Measurements from ENCODE around the gene EDC4.
"Not testable (repeated sequence)": the region's sequence is repeated elsewhere in the genome, so short reads cannot be mapped to it uniquely, and the experiment has no call there.

The EDC4 gene

GRCh38 chr16:67872631-67873434 is at the start of gene EDC4:
TSS of gene EDC4 (plus strand) at chr16:67873052. CDS start at chr16:67873262, 210 bp downstream.
- in situ Hi-C loops (cut with MboI; ENCODE audit: low sequenced_read_pairs) = no loop called here

GRCh38 chr16:67825119-67825518 is 47.7 kb upstream of the EDC4 start:
- in situ Hi-C loops (cut with MboI; ENCODE audit: low sequenced_read_pairs) = no loop called here

DNA sequence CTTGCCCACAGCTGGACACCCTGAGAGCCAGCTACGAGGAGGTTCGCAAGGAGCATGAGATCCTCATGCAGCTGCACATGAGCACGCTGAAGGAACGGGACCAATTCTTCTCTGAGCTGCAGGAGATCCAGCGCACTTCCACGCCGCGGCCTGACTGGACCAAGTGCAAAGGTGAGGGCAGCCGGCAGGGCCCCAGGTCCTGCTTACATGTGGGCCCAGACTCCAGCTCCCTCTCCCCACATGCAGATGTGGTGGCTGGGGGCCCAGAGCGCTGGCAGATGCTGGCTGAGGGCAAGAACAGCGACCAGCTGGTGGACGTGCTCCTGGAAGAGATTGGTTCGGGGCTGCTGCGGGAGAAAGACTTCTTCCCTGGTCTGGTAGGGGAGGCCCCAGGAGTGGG is 46.9 kb upstream of the EDC4 start:
- in situ Hi-C loops (cut with MboI; ENCODE audit: low sequenced_read_pairs) = no loop called here

GRCh38 chr16:67828651-67829050 is 44.2 kb upstream of the EDC4 start:
- in situ Hi-C loops (cut with MboI; ENCODE audit: low sequenced_read_pairs) = no loop called here

- in situ Hi-C loops (cut with MboI; ENCODE audit: low sequenced_read_pairs) = no loop called here
Measured at GRCh38 chr16:67833030-67833414, 39.8 kb upstream of the EDC4 start.

DNA sequence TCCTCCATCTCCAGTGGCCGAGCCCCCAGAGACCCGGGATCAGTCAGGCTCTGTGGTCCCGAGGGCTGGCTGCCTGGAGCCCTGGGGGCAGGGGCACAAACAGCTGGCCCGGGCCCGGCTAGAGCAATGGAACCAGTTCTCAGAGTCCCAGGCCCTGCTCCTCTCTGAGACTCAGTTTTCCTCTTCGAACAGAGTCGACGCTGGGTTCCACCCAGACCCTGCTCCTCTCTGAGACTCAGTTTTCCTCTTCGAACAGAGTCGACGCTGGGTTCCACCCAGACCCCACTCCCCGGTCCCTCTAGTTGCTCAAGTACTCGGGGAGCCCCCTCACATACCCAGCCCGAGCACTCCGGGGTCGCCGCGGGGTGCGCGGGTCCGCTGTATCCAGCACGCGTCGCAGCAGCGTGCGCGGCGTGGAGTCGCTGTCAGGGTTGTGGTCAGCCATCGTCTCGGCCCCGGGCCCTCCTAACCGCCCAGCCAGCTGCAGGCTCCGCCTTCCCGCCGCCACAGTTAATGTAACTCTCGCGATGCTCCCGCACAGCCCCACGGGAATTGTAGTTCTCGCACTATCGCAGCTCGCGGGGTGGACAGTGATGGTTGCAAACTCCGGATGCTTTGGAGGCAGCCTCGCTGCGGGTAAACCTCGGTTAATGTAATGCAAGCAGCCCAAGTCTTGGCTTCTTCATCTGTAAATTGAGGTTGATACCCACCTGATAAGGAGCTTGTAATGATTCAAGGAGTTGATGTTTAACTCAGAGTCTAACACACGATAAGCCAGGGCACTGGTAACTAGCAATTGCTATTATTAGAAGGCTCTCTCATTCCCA is 39.2 kb upstream of the EDC4 start:
- in situ Hi-C loops (cut with MboI; ENCODE audit: low sequenced_read_pairs) = no loop called here

DNA sequence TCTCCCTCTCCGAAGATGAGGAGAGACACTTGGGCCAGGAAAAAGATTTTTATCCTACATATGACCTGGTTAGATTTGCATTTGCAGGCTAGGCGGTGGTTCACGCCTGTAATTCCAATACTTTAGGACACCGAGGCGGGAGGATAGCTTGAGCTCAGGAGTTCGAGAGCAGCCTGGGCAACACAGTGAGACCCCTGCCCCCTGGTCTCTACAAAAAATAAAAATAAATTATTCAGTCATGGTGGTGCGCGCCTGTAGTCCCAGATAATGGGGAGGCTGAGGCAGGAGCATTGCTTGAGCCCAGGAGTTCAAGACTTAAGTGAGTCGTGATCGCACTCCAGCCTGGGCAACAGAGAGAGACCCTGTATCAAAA is 38.6 kb upstream of the EDC4 start:
- in situ Hi-C loops (cut with MboI; ENCODE audit: low sequenced_read_pairs) = no loop called here

DNA sequence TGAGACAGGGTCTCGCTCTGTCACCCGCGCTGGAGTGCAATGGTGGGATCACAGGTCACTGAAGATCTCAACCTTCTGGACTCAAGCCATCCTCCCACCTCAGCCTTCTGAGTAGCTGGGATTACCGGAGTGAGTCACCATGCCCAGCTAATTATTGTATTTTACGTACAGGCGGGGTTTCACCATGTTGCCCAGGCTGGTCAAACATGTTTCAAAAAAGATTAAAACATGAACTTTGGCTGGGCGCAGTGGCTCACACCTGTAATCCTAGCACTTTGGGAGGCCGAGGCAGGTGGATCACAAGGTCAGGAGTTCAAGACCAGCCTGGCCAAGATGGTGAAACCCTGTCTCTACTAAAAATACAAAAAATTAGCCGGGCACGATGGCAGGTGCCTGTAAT is 35.7 kb upstream of the EDC4 start:
- in situ Hi-C loops (cut with MboI; ENCODE audit: low sequenced_read_pairs) = not testable (repeated sequence)

- in situ Hi-C loops (cut with MboI; ENCODE audit: low sequenced_read_pairs) = no loop called here
Measured at GRCh38 chr16:67837811-67838210, 35.0 kb upstream of the EDC4 start.

DNA sequence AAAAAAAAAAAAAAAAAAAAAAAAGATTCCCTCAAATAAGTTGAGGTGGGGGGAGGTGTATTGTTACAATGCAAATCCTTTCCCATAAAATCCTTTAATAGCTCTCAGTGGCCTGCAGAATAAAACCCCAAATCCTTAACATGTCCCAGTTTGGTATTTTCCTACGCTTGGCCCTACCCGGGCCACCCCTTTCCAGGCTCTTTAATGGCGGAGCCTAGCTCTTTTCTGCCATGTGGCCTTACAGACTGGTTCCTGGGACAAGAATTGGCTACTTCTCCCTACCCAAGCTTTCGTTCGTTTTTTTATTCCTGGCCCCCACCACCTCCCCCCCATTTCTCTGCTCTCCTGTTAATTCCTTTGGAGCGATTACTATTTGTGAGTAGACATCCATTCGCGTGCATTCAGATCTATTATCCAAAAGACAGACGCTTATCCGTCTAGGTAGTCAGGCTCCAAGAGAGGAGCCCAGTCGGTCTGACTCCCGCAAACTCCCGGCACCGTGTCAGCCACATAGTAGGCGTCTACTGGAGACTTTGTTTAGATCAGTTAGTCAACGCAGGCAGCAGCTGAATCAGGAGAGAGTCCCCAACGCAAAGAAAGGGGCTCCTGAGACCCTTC is 31.5 kb upstream of the EDC4 start:
- in situ Hi-C loops (cut with MboI; ENCODE audit: low sequenced_read_pairs) = no loop called here

GRCh38 chr16:67841816-67842508 is 30.9 kb upstream of the EDC4 start, which contains the start of gene THAP11:
TSS of gene THAP11 (plus strand) at chr16:67842320. CDS start at chr16:67842555, 235 bp downstream.
- in situ Hi-C loops (cut with MboI; ENCODE audit: low sequenced_read_pairs) = no loop called here

DNA sequence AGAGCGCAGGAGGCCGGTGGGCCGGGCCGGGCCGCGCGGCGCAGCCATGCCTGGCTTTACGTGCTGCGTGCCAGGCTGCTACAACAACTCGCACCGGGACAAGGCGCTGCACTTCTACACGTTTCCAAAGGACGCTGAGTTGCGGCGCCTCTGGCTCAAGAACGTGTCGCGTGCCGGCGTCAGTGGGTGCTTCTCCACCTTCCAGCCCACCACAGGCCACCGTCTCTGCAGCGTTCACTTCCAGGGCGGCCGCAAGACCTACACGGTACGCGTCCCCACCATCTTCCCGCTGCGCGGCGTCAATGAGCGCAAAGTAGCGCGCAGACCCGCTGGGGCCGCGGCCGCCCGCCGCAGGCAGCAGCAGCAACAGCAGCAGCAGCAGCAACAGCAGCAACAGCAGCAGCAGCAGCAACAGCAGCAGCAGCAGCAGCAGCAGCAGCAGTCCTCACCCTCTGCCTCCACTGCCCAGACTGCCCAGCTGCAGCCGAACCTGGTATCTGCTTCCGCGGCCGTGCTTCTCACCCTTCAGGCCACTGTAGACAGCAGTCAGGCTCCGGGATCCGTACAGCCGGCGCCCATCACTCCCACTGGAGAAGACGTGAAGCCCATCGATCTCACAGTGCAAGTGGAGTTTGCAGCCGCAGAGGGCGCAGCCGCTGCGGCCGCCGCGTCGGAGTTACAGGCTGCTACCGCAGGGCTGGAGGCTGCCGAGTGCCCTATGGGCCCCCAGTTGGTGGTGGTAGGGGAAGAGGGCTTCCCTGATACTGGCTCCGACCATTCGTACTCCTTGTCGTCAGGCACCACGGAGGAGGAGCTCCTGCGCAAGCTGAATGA is 30.1 kb upstream of the EDC4 start:
- in situ Hi-C loops (cut with MboI; ENCODE audit: low sequenced_read_pairs) = no loop called here

DNA sequence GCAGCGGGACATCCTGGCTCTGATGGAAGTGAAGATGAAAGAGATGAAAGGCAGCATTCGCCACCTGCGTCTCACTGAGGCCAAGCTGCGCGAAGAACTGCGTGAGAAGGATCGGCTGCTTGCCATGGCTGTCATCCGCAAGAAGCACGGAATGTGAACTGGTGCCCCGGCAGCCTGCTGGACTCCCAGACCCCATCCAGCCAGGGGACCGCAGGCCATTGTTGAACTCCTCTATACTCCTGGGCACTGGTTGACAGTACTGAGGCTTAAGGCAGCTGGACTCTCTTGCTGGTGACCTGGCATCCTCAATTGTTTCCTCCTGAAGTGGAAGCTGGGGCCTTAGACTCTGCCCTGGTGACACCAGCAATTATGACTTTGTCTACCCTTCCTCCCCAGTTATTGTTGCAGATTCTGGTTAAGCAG is 29.5 kb upstream of the EDC4 start:
- in situ Hi-C loops (cut with MboI; ENCODE audit: low sequenced_read_pairs) = no loop called here

DNA sequence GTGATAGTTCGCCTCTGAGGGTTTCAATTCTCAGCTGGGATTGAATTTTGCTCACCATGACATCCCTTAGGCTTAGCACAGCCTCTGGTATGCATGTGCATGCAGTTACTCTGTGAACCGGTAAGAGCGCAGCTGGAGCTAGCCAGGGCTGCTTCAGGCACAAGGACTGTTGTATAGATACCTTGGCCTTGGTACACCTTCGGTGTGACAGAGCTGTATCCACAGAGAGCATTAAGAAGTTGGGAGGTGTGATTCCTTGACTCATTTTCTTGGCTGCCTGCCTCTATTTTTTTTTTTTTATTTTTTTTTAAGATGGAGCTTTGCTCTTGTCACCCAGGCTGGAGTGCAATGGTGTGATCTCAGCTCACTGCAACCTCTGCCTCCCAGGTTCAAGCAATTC is 28.4 kb upstream of the EDC4 start:
- in situ Hi-C loops (cut with MboI; ENCODE audit: low sequenced_read_pairs) = no loop called here

DNA sequence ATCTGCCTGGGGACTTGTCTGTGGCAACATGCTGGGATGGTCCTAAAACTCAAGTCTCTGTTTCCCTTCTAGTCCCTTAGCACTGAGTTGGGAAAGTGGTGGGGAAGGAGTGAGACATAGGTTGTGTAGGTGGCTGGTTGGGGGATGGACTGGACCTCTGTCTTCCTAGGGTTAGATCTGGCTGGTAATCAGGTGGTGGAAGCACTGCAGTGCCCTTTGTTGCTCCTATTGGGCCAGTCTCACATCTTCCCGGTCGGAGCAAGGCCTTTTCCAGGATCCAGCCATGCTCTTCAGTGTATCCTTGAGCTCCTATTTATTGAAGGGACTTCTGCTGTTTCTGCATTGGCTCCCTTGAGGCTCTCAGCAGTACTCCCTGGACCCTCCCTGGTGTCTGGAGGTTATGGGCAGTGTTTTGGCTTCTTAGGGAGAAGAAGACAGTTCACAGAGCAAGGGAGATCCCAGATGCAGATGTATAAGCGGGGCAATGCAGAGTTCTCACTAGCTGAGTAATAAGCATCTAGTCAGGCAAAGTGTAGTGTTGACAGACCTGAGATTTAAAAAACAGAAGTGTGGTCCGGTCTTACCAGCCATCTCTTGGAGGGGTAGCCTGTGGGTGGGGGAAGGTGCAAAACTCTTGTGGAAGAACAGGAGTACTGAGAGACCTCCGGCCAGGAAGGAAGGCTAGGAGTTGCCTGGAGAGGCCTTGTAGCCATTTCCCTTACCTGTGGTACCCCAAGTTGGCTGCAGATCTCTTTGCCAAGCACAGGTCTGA is 27.4 kb upstream of the EDC4 start:
- in situ Hi-C loops (cut with MboI; ENCODE audit: low sequenced_read_pairs) = no loop called here

- in situ Hi-C loops (cut with MboI; ENCODE audit: low sequenced_read_pairs) = no loop called here
Measured at GRCh38 chr16:67846063-67846319, 26.9 kb upstream of the EDC4 start.

DNA sequence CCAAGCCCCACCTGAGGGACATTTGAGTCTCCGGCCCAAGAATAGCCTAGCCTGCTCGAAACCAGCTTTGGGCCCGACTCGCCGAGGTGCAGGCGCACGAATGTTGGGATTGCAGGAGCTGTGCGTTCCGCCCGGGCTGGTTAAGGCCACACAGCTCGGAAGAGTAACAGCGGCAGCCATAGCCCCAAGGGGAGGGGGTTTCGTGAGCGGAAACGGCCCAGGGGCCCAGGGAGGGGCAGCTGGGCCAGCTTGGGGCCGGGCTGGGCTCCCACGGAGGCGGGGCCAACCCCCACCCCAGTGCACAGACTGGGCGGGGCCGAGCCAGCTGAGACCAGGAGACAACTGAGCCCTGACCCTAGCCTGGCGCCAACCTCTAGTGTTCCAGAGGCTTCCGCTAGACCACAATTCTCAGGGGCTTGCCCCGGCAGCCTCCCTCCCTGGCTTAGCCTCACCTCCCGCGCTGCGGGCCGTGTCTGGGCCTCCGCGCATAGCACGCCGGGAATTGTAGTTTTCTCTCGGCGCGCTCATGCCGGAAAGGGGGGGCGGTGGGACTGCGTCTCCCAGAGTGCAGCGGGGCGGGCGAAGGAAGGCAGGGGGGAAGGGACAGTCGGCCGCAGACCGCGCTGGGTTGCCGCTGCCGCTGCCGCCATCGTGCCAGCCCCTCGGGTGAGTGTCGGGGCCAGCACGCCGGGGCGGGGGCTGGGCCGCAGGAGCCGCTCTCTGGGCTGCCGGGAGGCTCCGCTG is 26.4 kb upstream of the EDC4 start, which contains the start of gene NUTF2:
NUTF2 (plus strand) TSS at position 614 of the 744 bp plus-strand sequence. CDS start 18,198 bp downstream, outside the sequence.
- in situ Hi-C loops (cut with MboI; ENCODE audit: low sequenced_read_pairs) = no loop called here

- in situ Hi-C loops (cut with MboI; ENCODE audit: low sequenced_read_pairs) = no loop called here
Measured at GRCh38 chr16:67847064-67847861, 25.6 kb upstream of the EDC4 start, which contains the start of gene CENPT. TSS of gene CENPT (minus strand) at chr16:67847693. CDS start at chr16:67833859, 13,834 bp downstream.
